Uterus (tissue), 2 donors: ENCODE results near the gene ZNF446.

Source experiments
- POLR2A ChIP-seq, 2 donors: fragments of 450-650 bp; IDR thresholded peaks; one replicate each; pipeline ENCODE4 v1.6.1; 2016; ENCODE audit warnings: antibody characterized with exemption in 2 of 2, mild to moderate bottlenecking in 1 of 2, moderate library complexity in 1 of 2
- TF ChIP-seq, protein P1 (sequence below), 4 experiments: fragments of 200-600 bp in 2 of 4; fragments of 450-650 bp in 2 of 4; sonication (generic) in 2 of 4; IDR thresholded peaks; one replicate each; pipeline ENCODE4 v1.5.1; 2016 to 2019; ENCODE audit warnings: antibody characterized with exemption in 4 of 4, mild to moderate bottlenecking in 2 of 4, moderate library complexity in 1 of 4

- TF ChIP-seq POLR2A (IDR thresholded peaks at IDR 0.05) = no peak
- TF ChIP-seq, protein P1, sequence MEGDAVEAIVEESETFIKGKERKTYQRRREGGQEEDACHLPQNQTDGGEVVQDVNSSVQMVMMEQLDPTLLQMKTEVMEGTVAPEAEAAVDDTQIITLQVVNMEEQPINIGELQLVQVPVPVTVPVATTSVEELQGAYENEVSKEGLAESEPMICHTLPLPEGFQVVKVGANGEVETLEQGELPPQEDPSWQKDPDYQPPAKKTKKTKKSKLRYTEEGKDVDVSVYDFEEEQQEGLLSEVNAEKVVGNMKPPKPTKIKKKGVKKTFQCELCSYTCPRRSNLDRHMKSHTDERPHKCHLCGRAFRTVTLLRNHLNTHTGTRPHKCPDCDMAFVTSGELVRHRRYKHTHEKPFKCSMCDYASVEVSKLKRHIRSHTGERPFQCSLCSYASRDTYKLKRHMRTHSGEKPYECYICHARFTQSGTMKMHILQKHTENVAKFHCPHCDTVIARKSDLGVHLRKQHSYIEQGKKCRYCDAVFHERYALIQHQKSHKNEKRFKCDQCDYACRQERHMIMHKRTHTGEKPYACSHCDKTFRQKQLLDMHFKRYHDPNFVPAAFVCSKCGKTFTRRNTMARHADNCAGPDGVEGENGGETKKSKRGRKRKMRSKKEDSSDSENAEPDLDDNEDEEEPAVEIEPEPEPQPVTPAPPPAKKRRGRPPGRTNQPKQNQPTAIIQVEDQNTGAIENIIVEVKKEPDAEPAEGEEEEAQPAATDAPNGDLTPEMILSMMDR (IDR thresholded peaks at IDR 0.05) = no peak
Observed at GRCh38 chr19:58474997-58475713, 997 bp upstream of the ZNF446 start.
